Measurements from ENCODE around the gene ADGRG2. TPM values are rescaled to one million over a fixed set of nuclear protein-coding genes. Genes with fewer than 3 reads are reported as not detected.

The ADGRG2 gene
- polyA plus RNA-seq, 1 donor from 2014 or later = 0.05 TPM

GRCh38 chrX:18985186-18985435 lies 137.2 kb downstream of the ADGRG2 start:
- Histone ChIP-seq H3K36me3 (ENCODE audit: insufficient read depth, low read length) (no peaks in the 10 kb centered on the region), H3F3A (ENCODE audit: insufficient read depth, low read length, poor library complexity, severe bottlenecking) (no peaks in the 10 kb centered on the region), H3K9ac (ENCODE audit: low read length) (peak overlapping the region; percentile 63), H3K79me2 (replicated peaks; ENCODE audit: insufficient read depth, low read length) (no peaks in the 10 kb centered on the region), H3K9me2 (ENCODE audit: insufficient read depth, low read length) (no peaks in the 10 kb centered on the region), H3K9me3 (ENCODE audit: low read length) (no peaks in the 10 kb centered on the region), H3K4me3 (ENCODE audit: low read length) (peak overlapping the region; percentile 81), H3K27ac (ENCODE audit: low read length) (no peak overlapping the region), H3K4me2 (ENCODE audit: low read length) (no peak overlapping the region), H4K20me1 (ENCODE audit: insufficient read depth) (no peaks in the 10 kb centered on the region), H3K27me3 (ENCODE audit: insufficient read depth, low read depth, low read length) (no peaks in the 10 kb centered on the region), H2AFZ (ENCODE audit: low read depth, low read length) (peak overlapping the region; percentile 29)
- no peak for TF ChIP-seq REST (IDR thresholded peaks at IDR 0.05; ENCODE audit: borderline replicate concordance)

- Histone ChIP-seq H3K27me3 (ENCODE audit: insufficient read depth, low read depth, low read length) (no peaks in the 10 kb centered on the region), H3K27ac (ENCODE audit: low read length) (no peak overlapping the region), H2AFZ (ENCODE audit: low read depth, low read length) (peak overlapping the region; percentile 29), H4K20me1 (ENCODE audit: insufficient read depth) (no peaks in the 10 kb centered on the region), H3K9me2 (ENCODE audit: insufficient read depth, low read length) (no peaks in the 10 kb centered on the region), H3K9me3 (ENCODE audit: low read length) (no peaks in the 10 kb centered on the region), H3K36me3 (ENCODE audit: insufficient read depth, low read length) (no peaks in the 10 kb centered on the region), H3F3A (ENCODE audit: insufficient read depth, low read length, poor library complexity, severe bottlenecking) (no peaks in the 10 kb centered on the region), H3K4me2 (ENCODE audit: low read length) (no peak overlapping the region), H3K9ac (ENCODE audit: low read length) (peak overlapping the region; percentile 63), H3K4me3 (ENCODE audit: low read length) (peak overlapping the region; percentile 81), H3K79me2 (replicated peaks; ENCODE audit: insufficient read depth, low read length) (no peaks in the 10 kb centered on the region)
- TF ChIP-seq CTCF (IDR thresholded peaks at IDR 0.05; ENCODE audit: poor library complexity, severe bottlenecking) (peak; percentile 58), REST (IDR thresholded peaks at IDR 0.05; ENCODE audit: borderline replicate concordance) (no peak), SMC3 (conservative IDR thresholded peaks at IDR 0.05; ENCODE audit: poor library complexity) (peak; percentile 29)
These were observed 137.7 kb downstream of the ADGRG2 start for GRCh38 chrX:18984381-18985185.
